Effector memory CD4-positive, alpha-beta T cell (primary cell): ENCODE results near the gene PRUNE1.

Experiments used
- DNase-seq, 3 donors: peaks; one replicate each; pipeline ENCODE4 v3.0.0-alpha.2; 2020
- H3K27ac ChIP-seq: 2 replicates; pipeline ENCODE4 v1.7.0; 2013; ENCODE audit warnings: mild to moderate bottlenecking, low read length, moderate library complexity; ENCODE audit not compliant: insufficient read depth, poor library complexity, severe bottlenecking
- H3K27me3 ChIP-seq: replicated peaks from 2 replicates; pipeline ENCODE4 v1.7.0; 2013; ENCODE audit warnings: mild to moderate bottlenecking, low read length; ENCODE audit not compliant: insufficient read depth, control insufficient read depth, poor library complexity, severe bottlenecking
- H3K36me3 ChIP-seq: 2 replicates; pipeline ENCODE4 v1.7.0; 2013; ENCODE audit warnings: mild to moderate bottlenecking, low read length, moderate library complexity; ENCODE audit not compliant: control insufficient read depth, insufficient read depth
- H3K4me1 ChIP-seq: 2 replicates; pipeline ENCODE4 v1.7.0; 2013; ENCODE audit warnings: low read length, mild to moderate bottlenecking; ENCODE audit not compliant: control insufficient read depth, insufficient read depth, poor library complexity, severe bottlenecking
- H3K4me3 ChIP-seq: 2 replicates; pipeline ENCODE4 v1.7.0; 2013; ENCODE audit warnings: low read length, low read depth, mild to moderate bottlenecking; ENCODE audit not compliant: insufficient read depth, poor library complexity, severe bottlenecking
- H3K9me3 ChIP-seq: 2 replicates; pipeline ENCODE4 v1.7.0; 2013; ENCODE audit warnings: mild to moderate bottlenecking, low read length, moderate library complexity; ENCODE audit not compliant: control insufficient read depth

The PRUNE1 gene

GRCh38 chr1:151049458-151049857 is 41.2 kb downstream of the PRUNE1 start:
- Histone ChIP-seq H3K4me3 (no peak overlapping the region), H3K9me3 (no peaks in the 10 kb centered on the region), H3K4me1 (peaks cover 36% of the 10 kb centered on the region), H3K27me3 (no peaks in the 10 kb centered on the region), H3K27ac (no peak overlapping the region), H3K36me3 (peaks cover 31% of the 10 kb centered on the region)
- DNase-seq: no peak

DNA sequence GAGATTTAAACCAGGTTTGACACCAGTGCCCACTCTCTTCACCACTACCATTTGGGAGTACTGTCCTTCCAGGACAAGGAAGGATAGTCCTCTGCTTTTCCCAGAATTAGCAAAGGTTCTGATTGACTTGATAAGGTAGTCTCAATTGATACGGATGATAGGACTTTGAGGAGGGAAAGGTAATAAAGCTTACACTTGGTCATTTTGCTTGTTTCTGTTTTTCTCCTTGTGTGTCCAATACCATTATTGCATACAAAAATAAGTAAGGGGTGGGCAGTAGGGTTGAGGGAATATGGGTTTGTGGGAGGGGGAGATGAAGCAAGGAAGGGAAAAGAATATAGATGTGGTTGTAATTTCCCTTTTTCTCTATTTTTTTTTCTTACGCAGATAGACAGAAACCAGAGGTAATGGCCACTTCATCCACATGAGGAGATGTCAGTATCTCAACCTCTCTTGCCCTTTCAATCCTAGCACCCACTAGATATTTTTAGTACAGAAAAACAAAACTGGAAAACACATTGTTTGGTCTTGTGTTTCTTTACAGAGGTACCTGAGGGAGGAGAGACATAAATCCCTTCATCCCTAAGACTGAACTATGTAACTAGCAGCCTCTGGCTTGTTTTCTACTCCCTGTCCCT is 41.9 kb downstream of the PRUNE1 start:
- Histone ChIP-seq H3K36me3 (peaks cover 38% of the 10 kb centered on the region), H3K4me1 (peaks cover 43% of the 10 kb centered on the region), H3K27me3 (no peaks in the 10 kb centered on the region), H3K9me3 (no peaks in the 10 kb centered on the region), H3K4me3 (no peak overlapping the region), H3K27ac (no peak overlapping the region)
- no peak for DNase-seq

DNA sequence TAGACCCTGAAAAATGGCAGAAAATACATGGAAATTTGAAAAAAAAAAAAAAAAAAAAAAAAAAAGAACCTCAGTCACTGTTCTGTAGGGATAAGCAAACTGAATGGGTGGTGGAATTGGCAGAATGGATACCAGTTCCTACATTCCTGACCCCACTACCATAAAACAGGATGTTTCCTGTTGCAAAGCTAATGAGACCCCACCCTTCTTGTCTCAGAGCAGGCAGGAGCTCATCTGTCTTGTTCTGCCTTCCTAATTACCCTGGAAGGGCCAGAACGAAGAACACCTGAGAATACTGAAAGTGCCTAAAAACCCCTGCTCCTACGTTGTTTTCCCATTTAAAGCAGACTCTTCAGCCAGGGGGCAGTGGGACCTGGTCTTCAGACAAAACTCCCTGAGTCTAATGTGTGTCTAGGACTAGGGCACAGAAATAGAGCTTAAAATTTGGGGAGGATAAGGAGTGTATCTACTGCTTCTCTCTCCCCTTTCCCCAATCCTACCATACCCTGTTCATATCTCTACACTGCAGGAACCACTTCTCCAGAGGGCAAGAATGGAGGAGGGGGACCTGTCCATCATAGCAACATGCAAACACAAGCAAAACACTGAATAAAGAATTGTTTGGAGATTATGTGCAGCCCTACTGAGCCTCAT is 43.2 kb downstream of the PRUNE1 start:
- Histone ChIP-seq H3K4me3 (no peak overlapping the region), H3K27me3 (no peaks in the 10 kb centered on the region), H3K9me3 (no peaks in the 10 kb centered on the region), H3K4me1 (peaks cover 51% of the 10 kb centered on the region), H3K27ac (peak overlapping the region; percentile 4), H3K36me3 (peaks cover 43% of the 10 kb centered on the region)
- DNase-seq: no peak

GRCh38 chr1:151054971-151055547 is 46.8 kb downstream of the PRUNE1 start:
- H3K4me1 ChIP-seq: peaks cover 46% of the 10 kb centered on the region
- H3K36me3 ChIP-seq: peaks cover 45% of the 10 kb centered on the region
- H3K27me3 ChIP-seq: no peaks in the 10 kb centered on the region
- no peaks in the 10 kb centered on the region for H3K9me3 ChIP-seq
- H3K27ac ChIP-seq: peak overlapping the region; percentile 98
- DNase-seq: no peak
- H3K4me3 ChIP-seq: peak overlapping the region; percentile 88

- Histone ChIP-seq H3K36me3 (peaks cover 45% of the 10 kb centered on the region), H3K4me1 (peaks cover 52% of the 10 kb centered on the region), H3K9me3 (no peaks in the 10 kb centered on the region), H3K27me3 (no peaks in the 10 kb centered on the region), H3K4me3 (peak overlapping the region; percentile 88), H3K27ac (peak overlapping the region; percentile 98)
- DNase-seq: no peak
These were observed 47.3 kb downstream of the PRUNE1 start for GRCh38 chr1:151055581-151055980.

GRCh38 chr1:151056149-151056548 is 47.9 kb downstream of the PRUNE1 start:
- Histone ChIP-seq H3K36me3 (peaks cover 42% of the 10 kb centered on the region), H3K4me3 (peak overlapping the region; percentile 88), H3K27me3 (no peaks in the 10 kb centered on the region), H3K9me3 (no peaks in the 10 kb centered on the region), H3K4me1 (peaks cover 52% of the 10 kb centered on the region), H3K27ac (peak overlapping the region; percentile 98)
- DNase-seq: no peak

- Histone ChIP-seq H3K4me3 (peak overlapping the region; percentile 88), H3K36me3 (peaks cover 21% of the 10 kb centered on the region), H3K27ac (peak overlapping the region; percentile 98), H3K9me3 (no peaks in the 10 kb centered on the region), H3K27me3 (no peaks in the 10 kb centered on the region), H3K4me1 (peaks cover 37% of the 10 kb centered on the region)
- DNase-seq: no peak
These were observed 50.4 kb downstream of the PRUNE1 start for GRCh38 chr1:151058692-151059091.

DNA sequence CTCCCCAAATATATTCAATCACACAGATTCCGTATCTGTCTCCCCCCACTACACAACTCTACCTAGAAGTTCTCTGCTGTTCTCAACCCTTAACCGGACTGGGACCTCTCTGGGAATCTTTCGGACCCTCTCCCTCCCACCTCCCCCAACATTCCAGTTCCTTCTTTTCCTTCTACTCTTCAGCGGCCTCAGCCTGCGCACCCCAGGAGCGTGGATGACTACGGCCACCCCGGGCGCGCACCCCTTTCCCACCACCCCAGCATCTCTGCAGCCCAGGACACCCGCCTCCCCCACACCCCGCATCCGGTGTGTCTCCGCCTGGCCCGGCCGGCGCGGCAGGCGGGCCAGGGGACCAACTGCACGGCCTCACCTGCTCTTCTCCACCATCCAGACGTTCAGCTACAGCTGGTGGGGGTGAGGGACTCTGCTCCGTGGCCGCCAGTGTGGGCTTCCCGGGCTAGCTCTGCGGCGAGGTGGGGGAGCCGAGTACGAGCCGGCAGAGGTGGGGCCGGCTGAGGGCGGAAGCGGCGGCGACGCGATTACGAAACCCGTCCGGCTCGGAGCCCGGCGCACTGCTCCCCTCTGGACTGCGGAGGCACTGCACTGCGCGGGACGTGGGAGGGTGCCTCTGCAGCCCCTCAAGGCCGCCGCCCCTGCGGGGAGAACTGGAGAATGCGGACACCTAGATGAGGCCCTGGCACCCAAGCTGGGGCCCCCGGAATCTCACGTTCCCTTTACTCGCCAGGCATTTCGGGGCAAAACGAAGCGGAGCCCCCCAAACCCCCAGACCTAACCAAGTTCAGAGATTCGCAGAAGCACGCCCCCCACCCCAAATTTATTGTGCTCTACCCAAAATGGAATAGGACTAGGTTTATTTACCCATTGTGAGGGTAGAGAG is 51.1 kb downstream of the PRUNE1 start, which contains the start of gene CDC42SE1:
Gene CDC42SE1, minus strand, starts transcription at position 514 of the 898 bp plus-strand sequence. CDS start 3,892 bp downstream, outside the sequence.
- DNase-seq: peak; percentile 72 to 73 (median 73)
- Histone ChIP-seq H3K27me3 (no peaks in the 10 kb centered on the region), H3K9me3 (no peaks in the 10 kb centered on the region), H3K36me3 (peaks cover 15% of the 10 kb centered on the region), H3K4me1 (peaks cover 31% of the 10 kb centered on the region), H3K4me3 (peak within 1 kb of the TSS; percentile 88), H3K27ac (peak within 1 kb of the TSS; percentile 98)

- DNase-seq: no peak
- H3K4me1 ChIP-seq: peaks cover 24% of the 10 kb centered on the region
- peak within 1 kb of the TSS; percentile 88 for H3K4me3 ChIP-seq
- H3K36me3 ChIP-seq: peaks cover 7% of the 10 kb centered on the region
- no peaks in the 10 kb centered on the region for H3K9me3 ChIP-seq
- no peaks in the 10 kb centered on the region for H3K27me3 ChIP-seq
- H3K27ac ChIP-seq: peak within 1 kb of the TSS; percentile 98
These were observed 51.9 kb downstream of the PRUNE1 start, which contains the start of gene MLLT11 for GRCh38 chr1:151060007-151060656. TSS of gene MLLT11 (plus strand) at chr1:151060397. CDS start at chr1:151067225, 6,828 bp downstream.
